GM21737 (cell line): Measurements from ENCODE around the gene SLC38A11.
A peak's percentile ranks its signal among the peaks of the same experiment; 100 is the strongest.

Experiments used
- ATAC-seq: cut with Tn5 transposase; IDR thresholded peaks from one replicate; pipeline ENCODE4 v1.9.1; 2021; ENCODE audit warnings: mild to moderate bottlenecking, moderate library complexity; ENCODE audit not compliant: unreplicated experiment

Gene SLC38A11

DNA sequence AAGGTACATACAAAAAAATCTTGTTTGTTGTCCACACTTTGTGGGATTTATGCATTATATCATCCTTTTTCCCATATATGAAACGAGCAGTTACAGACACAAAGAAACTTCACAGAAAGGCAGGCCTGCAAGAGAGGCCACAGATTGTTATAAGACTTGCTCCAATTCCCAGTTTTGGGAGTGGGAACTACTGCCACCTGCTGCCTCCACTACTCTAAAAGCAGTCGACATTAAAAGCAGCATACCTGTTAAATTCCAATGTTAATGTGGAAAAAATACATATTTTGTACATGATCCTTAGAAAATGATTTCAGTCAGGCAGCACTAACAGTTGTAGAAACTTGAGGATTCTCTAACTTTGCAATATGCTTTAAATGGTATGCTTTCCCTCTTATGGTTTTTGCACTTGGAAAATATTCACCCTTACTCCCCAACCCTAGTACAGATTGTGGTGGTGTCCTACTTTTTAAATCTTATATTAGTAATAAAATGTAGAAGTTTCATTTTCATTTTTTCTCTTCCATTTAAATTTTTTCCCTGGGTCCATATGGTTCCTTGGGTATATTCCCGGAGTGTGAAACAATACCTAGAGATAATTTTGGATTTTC lies 37.9 kb downstream of the SLC38A11 start:
- ATAC-seq, result no peak

DNA sequence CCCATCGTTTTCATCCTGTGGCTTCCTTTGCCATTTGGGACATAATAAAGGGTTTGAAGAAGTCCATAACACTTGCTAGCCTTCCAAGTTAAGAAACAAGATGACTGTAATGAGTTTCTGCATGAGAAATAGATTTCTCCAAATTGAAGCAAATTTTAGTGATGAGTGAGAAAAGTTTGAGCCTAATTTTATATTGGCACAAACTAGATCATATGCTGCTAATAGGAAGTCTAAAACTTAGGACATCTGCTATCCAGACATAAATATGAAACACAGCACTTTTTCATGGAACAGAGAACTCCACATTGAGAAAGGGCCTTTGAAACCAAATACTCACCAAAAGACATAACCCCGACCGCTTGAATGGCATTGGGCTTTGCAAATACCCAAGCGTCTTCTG lies 39.8 kb downstream of the SLC38A11 start:
- no peak for ATAC-seq

DNA sequence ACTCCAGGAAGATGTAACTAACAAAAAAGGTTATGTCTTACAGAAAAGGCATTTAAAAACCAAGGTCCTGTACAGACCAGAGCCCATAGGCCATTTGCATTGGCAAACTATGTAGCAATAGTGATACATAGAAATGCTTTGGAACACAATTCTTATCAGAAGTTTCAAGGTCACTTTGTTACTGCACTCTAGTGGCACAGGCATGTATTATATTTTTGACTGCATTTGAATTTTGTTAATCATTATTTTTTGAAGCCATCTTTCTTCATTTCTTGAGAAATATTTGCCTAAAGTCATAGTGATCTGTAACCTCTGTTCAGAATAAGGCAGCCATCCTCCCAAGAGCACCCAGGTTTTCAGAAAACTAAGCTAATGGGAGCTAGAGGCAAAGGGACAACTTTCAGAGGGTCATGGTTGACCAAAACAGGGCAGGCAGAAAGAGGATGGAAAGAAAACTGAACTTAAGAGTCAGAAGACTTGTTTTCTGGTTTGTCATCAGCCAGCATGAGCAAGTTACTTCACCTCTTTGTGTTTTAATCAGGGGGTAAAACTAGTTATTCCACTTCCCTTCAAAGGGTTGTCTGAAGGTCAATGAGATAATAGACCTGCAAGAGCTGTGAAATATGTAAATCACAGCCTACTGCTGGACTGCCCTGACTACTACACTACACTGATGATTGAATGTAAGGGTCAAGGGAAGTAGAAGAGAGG lies 41.5 kb downstream of the SLC38A11 start:
- ATAC-seq, result no peak

DNA sequence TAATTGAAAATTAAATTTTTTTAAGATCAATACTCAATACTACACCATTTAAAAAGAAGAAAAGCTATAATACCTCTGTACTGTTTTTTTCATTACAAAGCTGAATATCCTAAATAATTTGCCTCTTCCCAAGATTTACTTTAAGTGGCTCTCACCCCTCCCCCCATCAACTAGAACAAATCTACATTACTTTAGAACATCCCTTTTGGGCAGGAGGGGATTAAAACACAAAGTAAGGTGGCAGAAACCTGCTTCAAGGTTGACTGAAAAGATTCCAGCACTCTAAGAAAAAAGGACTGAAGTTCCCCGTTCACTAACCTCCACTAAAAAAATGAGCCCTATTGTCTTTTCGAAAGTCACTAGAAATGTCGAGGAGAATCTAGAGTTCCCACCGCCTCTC lies 42.3 kb downstream of the SLC38A11 start:
- no peak for ATAC-seq

DNA sequence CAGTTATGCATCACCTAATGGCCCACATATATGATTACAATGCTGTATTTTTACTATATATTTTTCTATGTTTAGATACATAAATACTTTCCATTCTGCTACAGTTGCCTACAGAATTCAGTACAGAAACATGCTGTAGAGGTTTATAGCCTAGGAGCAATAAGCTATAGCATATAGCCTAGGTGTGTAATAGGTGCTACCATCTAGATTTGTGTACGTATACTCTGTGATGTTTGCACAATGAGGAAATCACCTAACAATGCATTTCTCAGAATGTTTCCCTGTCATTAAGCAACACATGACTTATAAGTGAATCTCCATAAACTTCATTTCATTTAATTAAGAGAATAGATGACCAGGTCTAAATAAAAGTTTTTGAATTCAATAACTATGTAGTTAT lies 43.5 kb downstream of the SLC38A11 start:
- ATAC-seq, result no peak

DNA sequence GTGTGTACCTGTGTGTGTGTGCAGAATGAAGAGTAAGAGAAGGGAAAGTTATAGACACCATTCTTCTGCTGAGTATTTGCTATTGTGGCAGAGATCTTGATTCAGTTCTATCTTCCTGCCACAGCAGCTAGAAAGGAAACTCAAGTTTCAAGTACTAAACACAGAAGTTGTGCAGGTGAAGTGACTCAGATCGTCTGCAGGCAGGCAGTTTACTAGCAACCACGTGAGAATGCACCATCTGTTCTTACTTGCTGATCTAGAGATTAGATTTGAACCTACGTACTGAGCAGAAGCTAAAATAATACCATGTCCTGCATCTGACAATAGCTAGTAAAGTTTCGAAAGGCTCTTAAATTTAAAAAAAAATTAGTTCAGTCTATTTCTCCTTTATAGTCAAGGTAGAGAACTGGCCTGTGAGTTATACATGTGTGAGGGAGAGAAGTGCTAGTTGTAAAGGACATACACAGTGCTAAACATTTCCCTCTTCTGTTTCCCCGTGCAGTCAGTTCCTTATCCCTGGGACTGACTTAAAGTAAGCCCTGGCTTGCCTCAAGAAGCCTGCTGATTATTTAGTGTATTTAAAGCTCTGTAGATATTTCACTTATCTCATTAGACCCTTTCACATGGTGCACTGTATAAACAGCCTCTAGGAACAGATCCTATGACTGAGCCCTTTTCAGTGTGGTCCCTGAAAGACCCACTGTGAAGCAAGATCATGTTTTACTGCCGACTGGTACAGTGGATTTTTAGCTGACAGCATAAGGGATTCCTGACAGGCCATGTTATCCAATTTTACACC lies 45.0 kb downstream of the SLC38A11 start:
- ATAC-seq, result peak; percentile 80

DNA sequence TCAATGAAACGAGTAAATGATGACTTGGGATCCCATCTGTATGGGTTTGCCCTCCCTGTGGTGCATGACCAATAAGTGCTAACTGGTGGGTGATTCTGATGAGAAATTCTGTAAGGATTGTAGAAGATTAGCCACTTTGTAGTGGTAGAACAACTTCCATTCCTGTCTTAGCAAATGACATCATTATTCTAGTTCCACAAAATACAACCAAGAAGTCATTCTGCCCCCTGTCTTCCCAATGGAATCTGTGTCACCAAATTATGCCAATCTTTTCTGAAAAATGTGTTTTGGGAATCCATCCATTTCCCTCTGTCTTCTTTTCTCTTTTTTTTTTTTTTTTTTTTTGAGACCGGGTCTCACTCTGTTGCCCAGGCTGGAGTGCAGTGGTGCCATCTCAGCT lies 48.4 kb downstream of the SLC38A11 start:
- no peak for ATAC-seq

DNA sequence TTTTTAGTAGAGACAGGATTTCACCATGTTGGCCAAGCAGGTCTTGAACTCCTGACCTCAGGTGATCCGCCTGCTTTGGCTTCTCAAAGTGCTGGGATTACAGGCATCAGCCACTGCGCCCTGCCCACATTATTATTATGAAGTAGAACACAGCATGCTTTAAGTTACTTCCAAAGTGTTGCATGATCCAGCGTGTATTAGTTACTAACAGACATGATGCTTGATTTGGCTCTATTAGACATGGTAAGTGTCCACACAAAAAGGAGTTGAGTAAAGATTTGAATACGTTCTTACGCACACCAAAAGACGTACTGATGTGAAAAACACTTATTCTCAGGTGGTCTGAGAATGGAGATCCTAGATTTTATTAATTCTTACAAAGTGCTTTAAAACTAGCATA lies 50.0 kb downstream of the SLC38A11 start:
- no peak for ATAC-seq

DNA sequence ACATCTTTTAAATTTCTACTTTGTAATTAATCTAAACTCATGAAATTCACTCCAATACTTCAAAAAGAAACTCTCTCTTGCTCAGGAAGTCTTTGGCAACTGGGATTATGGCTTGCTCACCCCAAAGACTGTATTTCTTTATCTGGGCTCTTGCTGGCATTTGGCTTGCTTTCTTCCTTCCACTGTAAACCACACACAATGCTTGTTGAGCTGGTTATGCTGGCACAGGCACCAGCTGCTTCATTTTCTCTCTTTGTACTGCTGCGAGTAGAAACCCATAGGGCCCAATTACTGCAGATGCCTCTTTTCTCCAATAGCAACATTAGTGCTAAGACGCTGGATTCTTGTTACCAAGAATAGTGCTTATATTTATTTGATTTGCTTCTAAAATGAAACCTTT lies 51.4 kb downstream of the SLC38A11 start:
- no peak for ATAC-seq

DNA sequence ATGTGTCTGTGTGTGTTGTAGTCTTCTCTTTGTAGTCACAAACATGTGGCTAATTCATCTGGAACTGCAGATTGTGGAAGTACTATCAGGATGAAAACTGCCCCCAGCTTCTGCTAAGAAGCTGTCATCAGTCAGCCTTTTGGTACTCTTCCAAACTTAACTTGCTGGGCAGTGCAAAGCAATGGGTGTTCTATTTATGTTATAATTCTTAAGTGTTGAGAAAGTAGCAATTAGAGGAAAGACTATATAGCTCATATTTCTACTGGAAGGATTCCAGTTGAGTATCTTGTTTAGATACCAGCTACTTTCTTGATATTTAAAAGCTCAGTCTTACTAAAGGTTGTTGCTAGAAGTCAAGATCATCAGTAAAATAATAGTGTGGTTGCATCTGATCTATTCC lies 52.1 kb downstream of the SLC38A11 start:
- ATAC-seq, result no peak

DNA sequence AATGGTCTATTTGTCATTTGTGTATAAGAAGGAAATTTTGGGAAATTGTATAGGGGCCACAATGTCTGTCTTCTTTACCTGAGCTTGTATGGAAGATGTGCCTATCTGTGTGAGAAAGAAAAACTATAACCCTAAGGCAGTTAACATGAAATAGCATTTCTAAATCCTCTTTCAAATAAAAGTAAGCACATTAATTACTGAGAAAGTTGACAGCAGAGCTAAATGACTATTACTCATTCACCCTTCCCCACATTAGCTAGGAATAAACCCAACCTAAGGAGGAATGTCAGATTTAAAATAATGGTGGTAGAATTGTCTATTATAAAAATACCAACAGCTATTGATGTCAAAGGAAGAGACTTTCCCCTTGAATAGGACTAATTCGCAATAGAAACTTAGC lies 56.2 kb downstream of the SLC38A11 start:
- ATAC-seq, result no peak

DNA sequence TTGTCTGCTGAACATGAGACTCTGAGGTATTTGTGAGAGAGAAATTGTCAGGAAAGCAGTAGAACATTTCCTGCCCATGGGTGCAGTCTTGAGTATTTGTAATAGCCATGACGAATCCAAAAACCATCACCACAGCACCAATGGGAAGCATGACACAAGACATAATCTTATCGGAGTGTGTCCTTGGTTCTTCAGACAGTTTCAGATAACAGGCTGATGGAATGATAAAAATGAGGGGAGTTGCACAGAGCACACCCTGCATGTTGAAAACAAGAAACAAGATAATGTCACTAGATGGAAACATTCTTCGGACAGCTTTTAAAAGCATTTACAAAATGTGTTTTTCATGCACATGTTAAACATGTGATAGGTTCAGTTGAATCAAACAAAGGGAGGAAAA lies 56.9 kb downstream of the SLC38A11 start:
- ATAC-seq, result no peak

DNA sequence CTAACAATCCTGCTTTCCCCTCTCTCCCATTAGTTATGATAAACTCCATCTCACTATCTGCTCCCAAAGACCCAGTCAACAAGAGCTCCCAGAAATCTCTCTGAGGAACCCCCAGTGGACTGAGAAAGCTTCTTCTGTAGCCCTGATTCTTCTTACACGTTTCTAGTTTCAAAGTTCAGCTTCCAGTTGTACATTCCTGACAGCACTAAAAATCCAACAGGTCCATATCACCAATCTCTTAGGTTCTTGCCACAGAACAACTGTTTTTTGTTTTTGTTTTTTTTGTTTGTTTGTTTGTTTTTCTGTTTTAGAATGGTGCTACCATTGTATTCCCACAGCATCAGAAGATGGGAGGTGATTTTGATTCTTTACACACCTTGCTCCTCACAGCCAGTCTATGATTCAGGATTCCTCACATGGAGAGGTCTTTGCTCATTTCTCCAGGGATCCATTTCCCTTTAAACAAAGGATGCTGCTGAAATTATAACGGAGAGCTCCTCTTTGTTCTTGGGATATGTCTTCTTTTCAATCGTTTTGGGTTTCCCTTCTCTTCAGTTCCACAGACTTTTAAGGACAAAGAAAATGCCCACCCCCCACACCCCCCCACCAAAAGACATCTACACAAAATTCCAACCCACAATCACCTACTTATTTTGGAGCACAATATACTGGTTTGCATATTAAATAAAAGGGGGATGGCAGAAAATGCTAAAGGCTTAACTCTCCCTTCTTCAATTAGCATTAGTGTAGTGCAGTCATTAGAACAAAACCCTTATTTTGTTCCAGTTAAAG lies 57.7 kb downstream of the SLC38A11 start:
- ATAC-seq, result no peak

DNA sequence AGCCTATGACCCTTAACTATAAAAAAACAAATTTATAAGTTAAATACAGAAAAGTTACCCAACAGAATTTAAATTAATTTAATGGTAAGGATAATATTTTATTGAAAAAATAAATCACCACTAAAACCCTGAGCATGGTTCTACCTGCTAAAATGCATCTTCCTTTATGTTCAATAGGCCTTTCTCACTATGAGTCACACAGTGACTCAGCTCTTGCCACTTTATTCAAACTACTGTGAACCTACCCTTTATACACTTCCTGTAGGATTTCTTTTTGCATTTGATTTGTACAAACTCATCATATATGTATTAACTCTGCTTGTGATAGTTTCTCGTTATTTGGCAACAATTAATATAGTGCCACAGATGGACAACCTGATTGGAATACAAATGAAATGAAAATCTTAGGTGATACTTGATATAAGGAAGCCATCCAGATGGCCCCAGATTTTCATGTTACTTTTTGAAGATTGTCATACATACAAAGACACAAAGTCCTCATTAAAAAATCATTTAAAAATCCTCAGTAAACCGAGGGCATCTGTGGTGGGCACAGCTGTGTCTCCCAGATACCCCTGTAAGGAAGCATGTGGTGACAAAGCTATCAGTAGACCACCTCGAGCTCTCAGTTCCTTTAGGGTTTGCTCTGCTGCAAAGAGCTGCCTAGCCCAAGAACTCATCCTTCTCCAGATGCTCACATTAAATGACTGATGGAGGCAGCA lies 58.5 kb downstream of the SLC38A11 start:
- peak; percentile 99 for ATAC-seq

DNA sequence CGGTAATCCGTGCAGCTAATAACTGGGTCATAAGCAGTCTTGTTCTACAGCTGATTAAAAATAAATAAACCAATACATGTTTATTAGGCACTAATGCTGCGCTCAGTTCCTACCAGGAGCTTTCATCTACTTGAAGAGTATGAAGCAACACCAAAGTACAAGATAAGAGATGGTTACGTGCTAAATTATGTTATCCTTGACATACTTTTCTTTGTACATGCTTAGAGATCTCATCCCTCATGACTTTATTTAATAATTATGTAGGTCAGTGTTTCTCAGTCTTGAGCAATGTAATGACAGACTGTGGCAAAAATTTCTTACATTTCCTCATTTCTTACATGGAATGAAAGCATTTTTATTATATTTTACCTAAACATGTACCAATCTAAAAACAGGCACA lies 59.1 kb downstream of the SLC38A11 start:
- ATAC-seq, result no peak

DNA sequence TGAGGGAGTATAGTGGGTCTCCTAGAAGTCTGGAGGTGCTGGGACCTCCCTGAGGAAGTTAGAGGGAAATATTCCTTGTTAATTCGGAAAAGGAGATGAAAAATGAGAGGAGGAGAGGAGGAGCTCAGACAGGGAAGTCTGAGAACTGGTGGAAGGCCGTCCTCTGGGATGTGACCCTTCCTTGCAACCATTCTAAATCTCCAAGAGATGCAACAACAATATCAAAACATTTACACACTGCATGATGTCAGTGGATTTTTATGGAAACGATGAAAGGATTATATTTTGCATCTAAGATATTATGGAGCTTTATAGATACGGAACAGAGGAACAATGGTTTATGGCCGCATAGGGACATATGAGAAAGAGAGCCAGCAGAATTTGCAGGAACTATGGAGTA lies 63.9 kb downstream of the SLC38A11 start:
- ATAC-seq, result no peak

DNA sequence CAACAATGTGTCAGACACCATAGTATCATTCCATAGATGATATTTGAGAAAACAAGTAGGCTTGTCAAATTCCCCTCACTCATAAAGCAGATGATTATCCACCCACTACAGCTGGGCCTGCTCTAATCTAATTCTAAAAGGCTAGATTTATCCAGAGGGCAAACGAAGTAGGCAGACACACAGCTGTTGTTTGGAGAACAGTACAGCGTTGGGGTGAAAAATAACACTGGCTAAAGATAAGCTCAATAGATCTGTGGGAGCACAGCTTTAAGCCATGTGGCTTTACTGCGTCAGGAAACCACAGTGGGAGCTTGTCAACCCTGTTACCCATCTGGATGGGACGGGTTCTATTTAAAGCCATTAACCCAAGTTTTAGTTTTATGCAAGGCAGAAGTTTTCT lies 64.8 kb downstream of the SLC38A11 start:
- no peak for ATAC-seq

DNA sequence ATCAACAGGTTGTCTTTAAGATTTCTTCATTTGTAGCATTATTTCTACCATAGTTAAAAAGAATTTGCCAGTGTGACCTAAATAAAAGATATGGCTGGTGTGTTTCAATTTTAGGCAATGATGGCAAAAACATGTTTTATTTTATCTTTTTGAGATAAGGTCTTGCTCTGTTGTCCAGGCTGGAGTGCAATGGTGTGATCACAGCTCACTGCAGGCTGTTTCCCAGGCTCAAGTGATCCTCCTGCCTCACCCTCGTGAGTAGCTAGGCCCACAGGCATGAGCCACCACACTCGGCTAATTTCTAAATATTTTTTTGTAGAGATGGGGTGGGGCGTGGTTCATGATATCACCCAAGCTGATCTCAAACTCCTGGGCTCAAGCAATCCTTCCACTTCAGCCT lies 66.7 kb downstream of the SLC38A11 start:
- ATAC-seq, result no peak

DNA sequence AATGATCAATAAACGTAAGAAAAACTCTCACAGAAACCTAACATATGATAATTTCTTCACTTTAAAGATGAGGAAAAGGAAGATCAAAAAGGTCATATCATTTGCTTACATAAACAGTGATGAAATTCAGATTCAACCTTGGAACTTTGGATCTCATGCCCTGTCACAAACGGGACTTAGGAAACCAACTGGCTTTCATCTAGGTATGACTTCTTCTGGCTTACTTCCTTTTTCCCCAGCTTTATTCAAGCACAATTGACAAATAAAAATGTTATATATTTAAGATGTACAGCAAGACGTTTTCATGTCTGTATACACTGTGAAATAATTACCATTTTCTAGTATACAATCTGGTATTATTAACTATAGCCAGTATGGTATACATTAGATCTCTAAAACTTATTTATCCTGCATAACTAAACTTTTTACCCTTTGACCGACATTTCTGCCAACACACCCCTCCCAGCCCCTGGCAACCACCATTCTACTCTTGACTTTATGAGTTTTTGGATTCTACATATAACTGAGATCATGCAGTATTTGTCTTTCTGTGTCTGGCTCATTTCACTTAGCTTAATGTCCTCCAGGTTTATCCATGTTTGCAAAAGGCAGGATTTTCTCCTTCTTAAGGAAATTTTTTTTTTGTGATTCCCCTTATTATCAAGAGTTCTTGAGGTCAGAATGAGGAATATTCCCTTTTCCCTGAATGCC lies 67.7 kb downstream of the SLC38A11 start:
- ATAC-seq, result no peak

DNA sequence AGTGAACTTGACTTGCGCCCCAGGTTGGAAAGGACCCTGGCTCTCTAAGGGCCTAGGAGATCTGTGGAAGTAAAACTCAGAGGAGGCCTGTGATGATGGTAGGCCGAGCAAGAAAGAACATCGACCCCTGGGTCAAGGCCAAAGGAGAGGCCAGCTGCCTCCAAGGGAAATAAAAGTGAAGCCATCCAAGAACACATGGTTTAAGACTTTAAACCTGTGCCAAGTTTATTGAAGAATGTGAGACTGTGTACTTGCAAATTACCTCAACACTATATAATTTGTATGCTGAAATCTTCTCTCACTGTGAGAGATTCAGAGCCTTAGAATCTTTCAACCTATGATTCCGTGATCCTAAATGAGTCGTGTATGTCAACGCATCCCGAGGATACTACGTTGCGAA lies 73.0 kb downstream of the SLC38A11 start:
- ATAC-seq, result no peak
